ENCODE data around the gene WFDC2.

Gene WFDC2

GRCh38 chr20:45489083-45489531 is 19.6 kb downstream of the WFDC2 start:
- Mint-ChIP-seq H3K27ac (no peak overlapping the region), H3K9me3 (no peaks in the 10 kb centered on the region), H3K27me3 (ENCODE audit: low read depth, poor library complexity) (peaks cover 32% of the 10 kb centered on the region), H3K4me3 (no peak overlapping the region), H3K4me1 (peaks cover 29% of the 10 kb centered on the region), H3K36me3 (ENCODE audit: low read depth) (no peaks in the 10 kb centered on the region)
- DNase-seq, result no peak
- no peak for TF ChIP-seq CTCF (IDR thresholded peaks at IDR 0.05)

GRCh38 chr20:45495501-45495941 is 26.0 kb downstream of the WFDC2 start:
- no peak overlapping the region for H3K4me3 Mint-ChIP-seq
- H3K9me3 Mint-ChIP-seq, result no peaks in the 10 kb centered on the region
- no peak for TF ChIP-seq CTCF (IDR thresholded peaks at IDR 0.05)
- H3K36me3 Mint-ChIP-seq (ENCODE audit: low read depth), result no peaks in the 10 kb centered on the region
- H3K27me3 Mint-ChIP-seq (ENCODE audit: low read depth, poor library complexity), result peaks cover 32% of the 10 kb centered on the region
- DNase-seq, result no peak
- no peaks in the 10 kb centered on the region for H3K4me1 Mint-ChIP-seq
- no peak overlapping the region for H3K27ac Mint-ChIP-seq

GRCh38 chr20:45496166-45496565 is 26.6 kb downstream of the WFDC2 start:
- Mint-ChIP-seq H3K4me1 (no peaks in the 10 kb centered on the region), H3K9me3 (no peaks in the 10 kb centered on the region), H3K4me3 (no peak overlapping the region), H3K36me3 (ENCODE audit: low read depth) (no peaks in the 10 kb centered on the region), H3K27ac (no peak overlapping the region), H3K27me3 (ENCODE audit: low read depth, poor library complexity) (peaks cover 31% of the 10 kb centered on the region)
- DNase-seq, result no peak
- no peak for TF ChIP-seq CTCF (IDR thresholded peaks at IDR 0.05)

- no peaks in the 10 kb centered on the region for H3K9me3 Mint-ChIP-seq
- no peak overlapping the region for H3K4me3 Mint-ChIP-seq
- TF ChIP-seq CTCF (IDR thresholded peaks at IDR 0.05), result no peak
- no peak overlapping the region for H3K27ac Mint-ChIP-seq
- no peaks in the 10 kb centered on the region for H3K36me3 Mint-ChIP-seq (ENCODE audit: low read depth)
- H3K27me3 Mint-ChIP-seq (ENCODE audit: low read depth, poor library complexity), result peaks cover 30% of the 10 kb centered on the region
- H3K4me1 Mint-ChIP-seq, result no peaks in the 10 kb centered on the region
- DNase-seq, result no peak
Observed at GRCh38 chr20:45497971-45498494, 28.5 kb downstream of the WFDC2 start.

GRCh38 chr20:45500022-45500421 is 30.5 kb downstream of the WFDC2 start:
- Mint-ChIP-seq H3K4me1 (no peaks in the 10 kb centered on the region), H3K4me3 (no peak overlapping the region)

More at GRCh38 chr20:45500022-45500421, 30.5 kb downstream of the WFDC2 start:
- peaks cover 35% of the 10 kb centered on the region for H3K27me3 Mint-ChIP-seq (ENCODE audit: low read depth, poor library complexity)
- TF ChIP-seq CTCF (IDR thresholded peaks at IDR 0.05), result no peak
- no peak for DNase-seq
- H3K27ac Mint-ChIP-seq, result no peak overlapping the region
- no peaks in the 10 kb centered on the region for H3K9me3 Mint-ChIP-seq
- H3K36me3 Mint-ChIP-seq (ENCODE audit: low read depth), result no peaks in the 10 kb centered on the region
